WTC11 (cell line): ENCODE results near the gene GAL3ST3. TPM values are rescaled to one million over a fixed set of nuclear protein-coding genes. Genes with fewer than 3 reads are reported as not detected.

ENCODE experiments used
- ATAC-seq: fragments of 200-7000 bp; cut with Tn5 transposase; 2 replicates; pipeline ENCODE4 v1.10.0; 2021; ENCODE audit warnings: mild to moderate bottlenecking, moderate library complexity
- CTCF ChIA-PET: fragments of 300-600 bp; sonication (Branson Sonifier 250); formaldehyde crosslinking; loops from one replicate; lab custom pipeline; 2021; ENCODE audit warnings: antibody characterized with exemption; lab: Charles Lee
- POLR2A ChIA-PET: fragments of 350-600 bp; sonication (Branson Sonifier 250); formaldehyde crosslinking; loops from one replicate; lab custom pipeline; 2021; ENCODE audit warnings: antibody characterized with exemption; lab: Charles Lee
- DNase-seq: peaks from one replicate; pipeline ENCODE4 v3.0.0; 2021; ENCODE audit warnings: low spot score
- H3K27ac Mint-ChIP-seq: 2 replicates; pipeline ENCODE4 v1.8.0; 2021; ENCODE audit warnings: mixed read lengths
- H3K27me3 Mint-ChIP-seq: 2 replicates; pipeline ENCODE4 v1.8.0; 2021; ENCODE audit warnings: low read depth, mild to moderate bottlenecking, moderate library complexity, mixed read lengths
- H3K36me3 Mint-ChIP-seq: 2 replicates; pipeline ENCODE4 v1.8.0; 2021; ENCODE audit warnings: mixed read lengths
- H3K4me1 Mint-ChIP-seq: 2 replicates; pipeline ENCODE4 v1.8.0; 2022; ENCODE audit warnings: mixed read lengths
- H3K4me3 Mint-ChIP-seq: 2 replicates; pipeline ENCODE4 v1.8.0; 2021; ENCODE audit warnings: mild to moderate bottlenecking, moderate library complexity, mixed read lengths
- H3K9me3 Mint-ChIP-seq: 2 replicates; pipeline ENCODE4 v1.8.0; 2021; ENCODE audit warnings: mixed read lengths
- CTCF ChIP-seq: fragments of 200-600 bp; IDR thresholded peaks from 2 replicates; pipeline ENCODE4 v1.8.0; 2022; ENCODE audit warnings: antibody characterized with exemption
- E2F1 ChIP-seq: sonication (generic); formaldehyde crosslinking; IDR thresholded peaks from 2 replicates; pipeline ENCODE4 v1.8.0; 2022; ENCODE audit warnings: mild to moderate bottlenecking, missing genetic modification reagents
- ETV6 ChIP-seq: sonication (generic); formaldehyde crosslinking; IDR thresholded peaks from 2 replicates; pipeline ENCODE4 v1.8.1; 2022; ENCODE audit warnings: mild to moderate bottlenecking, missing genetic modification reagents
- FOXP1 ChIP-seq: sonication (generic); formaldehyde crosslinking; IDR thresholded peaks from 2 replicates; pipeline ENCODE4 v1.8.0; 2022; ENCODE audit warnings: missing genetic modification reagents, mild to moderate bottlenecking, moderate library complexity, borderline replicate concordance
- GRHL2 ChIP-seq: fragments of 250-450 bp; sonication (Bioruptor Pico); IDR thresholded peaks from 2 replicates; pipeline ENCODE4 v1.8.0; 2022; ENCODE audit warnings: mild to moderate bottlenecking, moderate library complexity; ENCODE audit not compliant: insufficient replicate concordance, severe bottlenecking
- GTF2I ChIP-seq: fragments of 250-450 bp; sonication (Bioruptor Pico); conservative IDR thresholded peaks from 2 replicates; pipeline ENCODE4 v1.4.0; 2021; ENCODE audit warnings: mild to moderate bottlenecking
- SP1 ChIP-seq: sonication (generic); formaldehyde crosslinking; conservative IDR thresholded peaks from 2 replicates; pipeline ENCODE4 v1.8.1; 2022; ENCODE audit warnings: missing genetic modification reagents
- TEAD4 ChIP-seq: sonication (generic); formaldehyde crosslinking; IDR thresholded peaks from 2 replicates; pipeline ENCODE4 v1.8.0; 2022; ENCODE audit warnings: mild to moderate bottlenecking, missing genetic modification reagents
- TP53 ChIP-seq: sonication (generic); formaldehyde crosslinking; IDR thresholded peaks from 2 replicates; pipeline ENCODE4 v1.8.1; 2023; ENCODE audit warnings: mild to moderate bottlenecking, missing genetic modification reagents
- USF1 ChIP-seq: sonication (generic); formaldehyde crosslinking; IDR thresholded peaks from 2 replicates; pipeline ENCODE4 v1.8.0; 2022; ENCODE audit warnings: mild to moderate bottlenecking, missing genetic modification reagents
- ZNF138 ChIP-seq: sonication (generic); formaldehyde crosslinking; conservative IDR thresholded peaks from 2 replicates; pipeline ENCODE4 v1.8.1; 2022; ENCODE audit warnings: mild to moderate bottlenecking, moderate library complexity, missing genetic modification reagents
- ZNF263 ChIP-seq: sonication (generic); formaldehyde crosslinking; IDR thresholded peaks from 2 replicates; pipeline ENCODE4 v1.8.1; 2022; ENCODE audit warnings: low read depth, mild to moderate bottlenecking, moderate library complexity, missing genetic modification reagents
- total RNA-seq: library from RNA; stranded (reverse); gene quantifications from 3 replicates; pipeline ENCODE4 v1.2.3, GENCODE V29; 2021
- TF ChIP-seq, protein P1 (sequence below): sonication (generic); formaldehyde crosslinking; conservative IDR thresholded peaks from 2 replicates; pipeline ENCODE4 v1.8.1; 2022; ENCODE audit warnings: mild to moderate bottlenecking, missing genetic modification reagents
- TF ChIP-seq, protein P2 (sequence below): sonication (generic); formaldehyde crosslinking; IDR thresholded peaks from 2 replicates; pipeline ENCODE4 v1.8.1; 2023; ENCODE audit warnings: mild to moderate bottlenecking, missing genetic modification reagents

GAL3ST3 gene
- total RNA-seq, 1 experiment from 2014 or later = 21.3 TPM

DNA sequence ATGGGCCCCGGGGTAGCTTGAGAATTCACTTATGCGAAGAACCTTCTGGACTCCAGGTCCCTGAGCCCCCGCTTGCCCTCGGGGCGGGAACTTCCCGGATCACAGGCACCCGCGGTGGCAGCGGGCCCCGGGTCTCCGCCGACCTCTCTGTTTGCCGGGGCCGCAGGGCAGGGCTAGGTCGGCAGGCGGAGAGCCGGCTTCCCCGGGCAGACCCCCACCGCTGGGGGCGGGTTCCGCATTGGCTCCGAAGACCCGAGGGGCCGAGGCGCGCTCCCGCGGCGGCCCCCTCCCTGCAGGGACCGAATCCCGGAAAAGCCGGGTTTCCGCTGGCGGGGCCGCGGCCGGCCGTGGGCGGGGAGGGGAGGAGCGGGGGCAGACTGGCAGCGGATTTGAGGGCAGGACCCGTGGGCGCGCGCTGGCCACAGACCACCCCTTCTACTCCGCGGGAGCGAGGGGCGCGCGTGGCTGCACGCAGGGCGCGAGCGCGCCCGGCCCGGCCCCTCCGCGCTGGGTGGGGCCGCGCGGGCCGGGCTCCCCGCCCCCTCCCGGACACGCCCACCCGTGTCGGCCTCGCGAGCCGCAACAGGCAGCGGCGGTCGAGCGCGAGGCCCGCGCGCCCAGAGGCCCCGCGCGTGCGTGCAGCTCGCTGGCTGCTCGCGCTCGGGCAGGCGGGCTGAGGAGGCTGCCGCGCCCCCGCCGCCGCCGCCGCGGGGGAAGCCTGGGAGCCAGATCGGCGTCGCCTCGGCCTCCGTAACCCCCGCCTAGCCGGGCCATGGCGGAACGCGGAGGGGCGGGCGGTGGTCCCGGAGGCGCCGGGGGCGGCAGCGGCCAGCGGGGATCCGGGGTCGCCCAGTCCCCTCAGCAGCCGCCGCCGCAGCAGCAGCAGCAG is 21.0 kb upstream of the GAL3ST3 start, which contains the start of gene PACS1 (continued):
- TF ChIP-seq TP53 (CRISPR knock-in tag) (no peak), SP1 (CRISPR knock-in tag) (0 out of 2 replicates have a peak, but pooled peaks have one; percentile 8), GRHL2 (CRISPR knock-in tag) (no peak), ZNF138 (CRISPR knock-in tag) (no peak), GTF2I (CRISPR knock-in tag) (no peak), ZNF263 (no peak), FOXP1 (CRISPR knock-in tag) (no peak; the same call in 1 of the 2 replicates), E2F1 (CRISPR knock-in tag) (no peak)
- TF ChIP-seq, all 79 proteins: peak for 9

DNA sequence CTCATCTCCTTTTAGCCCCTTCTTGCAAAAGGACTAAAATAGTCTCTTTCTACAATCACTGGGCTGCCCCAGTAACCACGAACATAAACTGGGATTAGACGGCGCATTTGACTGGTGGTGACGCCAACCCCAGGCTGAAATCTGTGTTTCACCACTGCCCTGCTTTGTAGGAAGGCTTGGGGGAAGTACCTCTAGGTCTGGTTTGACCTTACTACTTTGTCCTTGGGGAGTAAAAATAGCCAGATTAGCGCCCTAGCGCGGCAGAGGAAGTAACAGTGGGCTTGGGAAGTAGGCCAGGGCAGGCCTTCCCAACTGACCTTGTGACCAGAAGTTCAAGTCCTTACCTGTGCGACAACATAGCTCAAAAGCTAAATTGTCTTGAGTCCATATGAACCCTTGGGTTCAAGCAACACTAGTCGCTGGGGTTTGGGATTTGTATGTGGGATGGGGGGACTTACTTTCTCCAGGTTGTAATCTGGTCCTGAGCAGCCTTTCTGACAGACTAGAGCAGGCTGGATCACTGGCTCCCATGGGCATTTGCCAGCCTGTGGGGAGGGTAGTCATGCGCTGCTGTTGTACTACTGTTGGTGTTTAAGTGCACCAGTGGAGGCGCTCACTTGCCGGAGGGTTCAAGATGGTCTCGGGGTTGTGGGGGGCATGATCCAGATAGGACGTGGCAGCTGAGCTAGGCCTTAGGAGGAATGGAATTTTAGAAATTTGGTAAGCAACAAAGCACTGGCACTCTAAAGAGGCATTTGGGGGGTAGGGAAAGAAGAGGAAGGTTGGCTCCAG is 20.2 kb upstream of the GAL3ST3 start:
- Mint-ChIP-seq H3K4me1 (peaks cover 26% of the 10 kb centered on the region), H3K27ac (peak overlapping the region; percentile 93), H3K27me3 (no peaks in the 10 kb centered on the region), H3K9me3 (0 out of 2 replicates have a peak, but pooled peaks cover 2% of the 10 kb centered on the region)
- peak; percentile 43 for ATAC-seq
- TF ChIP-seq, protein P1, sequence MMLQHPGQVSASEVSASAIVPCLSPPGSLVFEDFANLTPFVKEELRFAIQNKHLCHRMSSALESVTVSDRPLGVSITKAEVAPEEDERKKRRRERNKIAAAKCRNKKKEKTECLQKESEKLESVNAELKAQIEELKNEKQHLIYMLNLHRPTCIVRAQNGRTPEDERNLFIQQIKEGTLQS (CRISPR knock-in tag) = no peak
- TF ChIP-seq, protein P2, sequence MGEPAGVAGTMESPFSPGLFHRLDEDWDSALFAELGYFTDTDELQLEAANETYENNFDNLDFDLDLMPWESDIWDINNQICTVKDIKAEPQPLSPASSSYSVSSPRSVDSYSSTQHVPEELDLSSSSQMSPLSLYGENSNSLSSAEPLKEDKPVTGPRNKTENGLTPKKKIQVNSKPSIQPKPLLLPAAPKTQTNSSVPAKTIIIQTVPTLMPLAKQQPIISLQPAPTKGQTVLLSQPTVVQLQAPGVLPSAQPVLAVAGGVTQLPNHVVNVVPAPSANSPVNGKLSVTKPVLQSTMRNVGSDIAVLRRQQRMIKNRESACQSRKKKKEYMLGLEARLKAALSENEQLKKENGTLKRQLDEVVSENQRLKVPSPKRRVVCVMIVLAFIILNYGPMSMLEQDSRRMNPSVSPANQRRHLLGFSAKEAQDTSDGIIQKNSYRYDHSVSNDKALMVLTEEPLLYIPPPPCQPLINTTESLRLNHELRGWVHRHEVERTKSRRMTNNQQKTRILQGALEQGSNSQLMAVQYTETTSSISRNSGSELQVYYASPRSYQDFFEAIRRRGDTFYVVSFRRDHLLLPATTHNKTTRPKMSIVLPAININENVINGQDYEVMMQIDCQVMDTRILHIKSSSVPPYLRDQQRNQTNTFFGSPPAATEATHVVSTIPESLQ (CRISPR knock-in tag) = no peak
- 0 out of 2 replicates have a peak, but pooled peaks have one; percentile 6 for TF ChIP-seq USF1
- TF ChIP-seq, all 79 proteins: peak for 1
- CTCF ChIA-PET = interaction anchor here (0.6 to 4.7 kb wide), 12 partner anchors 9 to 178 kb away, joined by 3 to 43 read pairs (median 4); partner anchors contain the start of genes CCDC85B and SF3B2
- DNase-seq = peak; percentile 49
- H3K4me3 Mint-ChIP-seq = peak overlapping the region; percentile 71
- H3K36me3 Mint-ChIP-seq = peaks cover 49% of the 10 kb centered on the region
- POLR2A ChIA-PET = no interaction called here

GRCh38 chr11:66068154-66068821 is 19.3 kb upstream of the GAL3ST3 start:
- no peaks in the 10 kb centered on the region for H3K27me3 Mint-ChIP-seq
- TF ChIP-seq ETV6 = 0 out of 2 replicates have a peak, but pooled peaks have one; percentile 35
- no peak for TF ChIP-seq TEAD4 (CRISPR knock-in tag)
- TF ChIP-seq CTCF = peak; percentile 91
- 0 out of 2 replicates have a peak, but pooled peaks cover 3% of the 10 kb centered on the region for H3K9me3 Mint-ChIP-seq
- ATAC-seq = peak; percentile 73
- peak overlapping the region; percentile 93 for H3K27ac Mint-ChIP-seq
- peaks cover 26% of the 10 kb centered on the region for H3K4me1 Mint-ChIP-seq
- H3K4me3 Mint-ChIP-seq = peak overlapping the region; percentile 49
- ChIA-PET CTCF (interaction anchor here (0.6 to 4.7 kb wide), 17 partner anchors 8 to 249 kb away, joined by 3 to 43 read pairs (median 4); partner anchors contain the start of genes CCDC85B, CD248 and SF3B2), POLR2A (no interaction called here)
- peaks cover 54% of the 10 kb centered on the region for H3K36me3 Mint-ChIP-seq
- peak; percentile 90 for DNase-seq
